ENCODE data around the gene HCN4.
"Not testable (repeated sequence)": the region's sequence is repeated elsewhere in the genome, so short reads cannot be mapped to it uniquely, and the experiment has no call there.

The HCN4 gene

GRCh38 chr15:73318463-73319351 lies 50.1 kb downstream of the HCN4 start:
- DNase-seq (ENCODE audit: low spot score) = peak; percentile 72
- no peak for TF ChIP-seq CTCF (IDR thresholded peaks at IDR 0.05; ENCODE audit: extremely low read depth, missing control alignments)

GRCh38 chr15:73317651-73318462 lies 50.9 kb downstream of the HCN4 start:
- no peak for TF ChIP-seq CTCF (IDR thresholded peaks at IDR 0.05; ENCODE audit: extremely low read depth, missing control alignments)
- DNase-seq (ENCODE audit: low spot score) = no peak

GRCh38 chr15:73313861-73314260 lies 54.9 kb downstream of the HCN4 start:
- no peak for TF ChIP-seq CTCF (IDR thresholded peaks at IDR 0.05; ENCODE audit: extremely low read depth, missing control alignments)
- no peak for DNase-seq (ENCODE audit: low spot score)

GRCh38 chr15:73308305-73308704 lies 60.5 kb downstream of the HCN4 start:
- TF ChIP-seq CTCF (IDR thresholded peaks at IDR 0.05; ENCODE audit: extremely low read depth, missing control alignments) = no peak
- DNase-seq (ENCODE audit: low spot score) = no peak

GRCh38 chr15:73305331-73306211 lies 63.2 kb downstream of the HCN4 start:
- peak; percentile 60 for DNase-seq (ENCODE audit: low spot score)
- TF ChIP-seq CTCF (IDR thresholded peaks at IDR 0.05; ENCODE audit: extremely low read depth, missing control alignments) = peak; percentile 61

- TF ChIP-seq CTCF (IDR thresholded peaks at IDR 0.05; ENCODE audit: extremely low read depth, missing control alignments) = no peak
- DNase-seq (ENCODE audit: low spot score) = no peak
Observed at GRCh38 chr15:73303636-73304035, 65.1 kb downstream of the HCN4 start.

- not testable (repeated sequence) for DNase-seq (ENCODE audit: low spot score)
Observed at GRCh38 chr15:73300286-73300685, 68.5 kb downstream of the HCN4 start.
